HG02588 (cell line): ENCODE measurements around the gene DAGLB.
"Not testable (repeated sequence)": the region's sequence is repeated elsewhere in the genome, so short reads cannot be mapped to it uniquely, and the experiment has no call there.

Experiments
- ATAC-seq: cut with Tn5 transposase; IDR thresholded peaks from one replicate; pipeline ENCODE4 v1.9.1; 2021; ENCODE audit warnings: mild to moderate bottlenecking, moderate library complexity; ENCODE audit not compliant: unreplicated experiment

The DAGLB gene

GRCh38 chr7:6401536-6401935 is 46.2 kb downstream of the DAGLB start:
- ATAC-seq = no peak

GRCh38 chr7:6400243-6401105 is 47.3 kb downstream of the DAGLB start:
- ATAC-seq = not testable (repeated sequence)

GRCh38 chr7:6399351-6399750 is 48.4 kb downstream of the DAGLB start:
- ATAC-seq = no peak

- no peak for ATAC-seq
These were observed 48.8 kb downstream of the DAGLB start for GRCh38 chr7:6398943-6399342.

GRCh38 chr7:6397759-6398495 is 49.8 kb downstream of the DAGLB start:
- ATAC-seq = not testable (repeated sequence)

GRCh38 chr7:6395898-6396595 is 51.7 kb downstream of the DAGLB start:
- no peak for ATAC-seq

- ATAC-seq = no peak
These were observed 53.6 kb downstream of the DAGLB start for GRCh38 chr7:6394114-6394513.

GRCh38 chr7:6393667-6394056 is 54.1 kb downstream of the DAGLB start:
- ATAC-seq = no peak

- ATAC-seq = no peak
These were observed 54.8 kb downstream of the DAGLB start for GRCh38 chr7:6392712-6393666.

GRCh38 chr7:6389728-6390127 is 58.0 kb downstream of the DAGLB start:
- ATAC-seq = no peak

GRCh38 chr7:6387734-6388294 is 59.9 kb downstream of the DAGLB start:
- ATAC-seq = no peak

- ATAC-seq = no peak
These were observed 61.0 kb downstream of the DAGLB start for GRCh38 chr7:6386779-6387178.

GRCh38 chr7:6385909-6386560 is 61.7 kb downstream of the DAGLB start:
- no peak for ATAC-seq

- ATAC-seq = no peak
These were observed 62.5 kb downstream of the DAGLB start for GRCh38 chr7:6385110-6385781.

GRCh38 chr7:6384327-6384726 is 63.4 kb downstream of the DAGLB start:
- ATAC-seq = no peak

GRCh38 chr7:6382817-6383216 is 64.9 kb downstream of the DAGLB start:
- ATAC-seq = no peak

GRCh38 chr7:6381846-6382245 is 65.9 kb downstream of the DAGLB start:
- not testable (repeated sequence) for ATAC-seq

GRCh38 chr7:6380310-6381095 is 67.3 kb downstream of the DAGLB start:
- no peak for ATAC-seq
